Loucy (cell line): ENCODE results near the gene WWOX.

Experiments
- H2AFZ ChIP-seq: fragments of 200-600 bp; sonication (generic); 2 replicates; pipeline ENCODE4 v1.6.0; 2016; ENCODE audit warnings: antibody characterized with exemption, mild to moderate bottlenecking, low read length, moderate library complexity
- H3F3A ChIP-seq: fragments of 200-600 bp; 2 replicates; pipeline ENCODE4 v1.6.0; 2016; ENCODE audit warnings: antibody characterized with exemption, low read depth, mild to moderate bottlenecking
- H3K27me3 ChIP-seq: fragments of 200-600 bp; sonication (generic); 2 replicates; pipeline ENCODE4 v1.6.1; 2014; ENCODE audit warnings: low read length, mild to moderate bottlenecking; ENCODE audit not compliant: insufficient read depth, poor library complexity, severe bottlenecking
- H3K36me3 ChIP-seq: fragments of 200-600 bp; sonication (generic); 2 replicates; pipeline ENCODE4 v1.6.1; 2016; ENCODE audit warnings: low read length; ENCODE audit not compliant: insufficient read depth
- H3K4me1 ChIP-seq: fragments of 200-600 bp; sonication (generic); 2 replicates; pipeline ENCODE4 v1.5.1; 2014; ENCODE audit warnings: low read length, mild to moderate bottlenecking; ENCODE audit not compliant: insufficient read depth, poor library complexity, severe bottlenecking
- H3K4me2 ChIP-seq: fragments of 200-600 bp; sonication (generic); 2 replicates; pipeline ENCODE4 v1.6.0; 2014; ENCODE audit warnings: antibody characterized with exemption, low read length, low read depth, mild to moderate bottlenecking; ENCODE audit not compliant: poor library complexity, severe bottlenecking
- H3K4me3 ChIP-seq: fragments of 200-600 bp; sonication (generic); 2 replicates; pipeline ENCODE4 v1.5.1; 2014; ENCODE audit warnings: low read length, mild to moderate bottlenecking, mixed read lengths; ENCODE audit not compliant: poor library complexity, severe bottlenecking
- H3K79me2 ChIP-seq: fragments of 200-600 bp; sonication (generic); 2 replicates; pipeline ENCODE4 v1.6.1; 2014; ENCODE audit warnings: low read length; ENCODE audit not compliant: insufficient read depth
- H3K9ac ChIP-seq: fragments of 200-600 bp; sonication (generic); 2 replicates; pipeline ENCODE4 v1.6.0; 2014; ENCODE audit warnings: mild to moderate bottlenecking, low read depth, low read length, moderate library complexity; ENCODE audit not compliant: poor library complexity, severe bottlenecking
- H3K9me2 ChIP-seq: fragments of 200-600 bp; sonication (generic); replicated peaks from 2 replicates; pipeline ENCODE4 v1.6.1; 2016; ENCODE audit warnings: low read depth, low read length, mixed read lengths
- H3K9me3 ChIP-seq: fragments of 200-600 bp; sonication (generic); 2 replicates; pipeline ENCODE4 v1.6.1; 2014; ENCODE audit warnings: mild to moderate bottlenecking, antibody characterized with exemption, low read length, low read depth; ENCODE audit not compliant: insufficient read depth
- H4K20me1 ChIP-seq: fragments of 200-600 bp; sonication (generic); 2 replicates; pipeline ENCODE4 v1.6.0; 2014; ENCODE audit warnings: antibody characterized with exemption, low read length, mild to moderate bottlenecking; ENCODE audit not compliant: insufficient read depth, poor library complexity, severe bottlenecking
- EZH2phosphoT487 ChIP-seq: fragments of 200-600 bp; IDR thresholded peaks from 2 replicates; pipeline ENCODE4 v1.6.1; 2018; ENCODE audit warnings: antibody characterized with exemption, mild to moderate bottlenecking, moderate library complexity, borderline replicate concordance
- TF ChIP-seq, protein P1 (sequence below): fragments of 200-600 bp; sonication (generic); conservative IDR thresholded peaks from 2 replicates; pipeline ENCODE4 v1.5.1; 2014; ENCODE audit warnings: mild to moderate bottlenecking, antibody characterized with exemption, low read length

The WWOX gene

DNA sequence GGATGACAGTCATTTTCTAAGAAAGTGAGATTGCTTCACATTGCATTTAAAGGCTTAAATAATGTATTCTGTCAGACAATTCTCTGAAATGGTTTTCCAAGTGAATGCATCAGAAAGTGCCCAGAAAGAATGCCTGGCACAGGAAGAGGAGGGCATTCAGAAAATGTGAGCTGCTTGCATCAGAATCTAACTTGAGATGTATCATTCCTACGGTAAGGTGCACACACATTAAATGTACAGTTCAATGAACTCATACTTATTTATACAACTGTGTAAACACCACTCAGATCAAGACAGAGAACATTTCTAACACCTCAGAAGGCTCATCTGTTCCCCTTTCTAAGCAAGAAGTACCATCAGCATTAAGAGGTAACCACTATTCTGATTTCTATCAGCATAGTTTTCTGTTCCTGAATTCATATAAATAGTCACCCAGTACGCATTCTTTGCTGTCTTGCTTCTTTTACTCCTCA, 863.0 kb downstream of the WWOX start:
- H3K79me2 ChIP-seq, result no peaks in the 10 kb centered on the region
- H3K4me2 ChIP-seq, result no peak overlapping the region
- no peaks in the 10 kb centered on the region for H3K27me3 ChIP-seq
- no peak overlapping the region for H3K4me3 ChIP-seq
- H3K9ac ChIP-seq, result no peak overlapping the region
- H3K9me2 ChIP-seq, result no peaks in the 10 kb centered on the region
- H3K36me3 ChIP-seq, result no peaks in the 10 kb centered on the region
- H3K4me1 ChIP-seq, result no peaks in the 10 kb centered on the region
- H4K20me1 ChIP-seq, result no peaks in the 10 kb centered on the region
- no peaks in the 10 kb centered on the region for H3F3A ChIP-seq
- H2AFZ ChIP-seq, result no peak overlapping the region
- H3K9me3 ChIP-seq, result no peaks in the 10 kb centered on the region
- no peak for TF ChIP-seq EZH2phosphoT487
- TF ChIP-seq, protein P1, sequence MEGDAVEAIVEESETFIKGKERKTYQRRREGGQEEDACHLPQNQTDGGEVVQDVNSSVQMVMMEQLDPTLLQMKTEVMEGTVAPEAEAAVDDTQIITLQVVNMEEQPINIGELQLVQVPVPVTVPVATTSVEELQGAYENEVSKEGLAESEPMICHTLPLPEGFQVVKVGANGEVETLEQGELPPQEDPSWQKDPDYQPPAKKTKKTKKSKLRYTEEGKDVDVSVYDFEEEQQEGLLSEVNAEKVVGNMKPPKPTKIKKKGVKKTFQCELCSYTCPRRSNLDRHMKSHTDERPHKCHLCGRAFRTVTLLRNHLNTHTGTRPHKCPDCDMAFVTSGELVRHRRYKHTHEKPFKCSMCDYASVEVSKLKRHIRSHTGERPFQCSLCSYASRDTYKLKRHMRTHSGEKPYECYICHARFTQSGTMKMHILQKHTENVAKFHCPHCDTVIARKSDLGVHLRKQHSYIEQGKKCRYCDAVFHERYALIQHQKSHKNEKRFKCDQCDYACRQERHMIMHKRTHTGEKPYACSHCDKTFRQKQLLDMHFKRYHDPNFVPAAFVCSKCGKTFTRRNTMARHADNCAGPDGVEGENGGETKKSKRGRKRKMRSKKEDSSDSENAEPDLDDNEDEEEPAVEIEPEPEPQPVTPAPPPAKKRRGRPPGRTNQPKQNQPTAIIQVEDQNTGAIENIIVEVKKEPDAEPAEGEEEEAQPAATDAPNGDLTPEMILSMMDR, result no peak

DNA sequence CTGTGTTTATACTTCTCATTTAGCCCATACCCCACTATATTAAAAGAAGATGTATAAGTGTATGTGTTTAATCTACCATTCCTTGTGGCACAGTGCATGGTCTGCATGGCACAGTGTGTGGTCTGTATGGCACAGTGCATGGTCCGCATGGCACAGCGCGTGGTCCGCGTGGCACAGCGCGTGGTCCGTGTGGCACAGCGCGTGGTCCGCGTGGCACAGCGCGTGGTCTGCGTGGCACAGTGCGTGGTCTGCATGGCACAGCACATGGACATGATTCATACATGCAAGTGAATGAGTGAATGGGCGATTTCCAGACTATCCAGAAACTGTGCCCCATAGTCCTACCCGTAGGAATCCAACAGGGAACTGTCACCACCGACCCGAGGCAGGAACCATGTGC, 868.5 kb downstream of the WWOX start:
- no peak overlapping the region for H3K4me2 ChIP-seq
- H2AFZ ChIP-seq, result no peak overlapping the region
- no peaks in the 10 kb centered on the region for H3K79me2 ChIP-seq
- no peaks in the 10 kb centered on the region for H3K36me3 ChIP-seq
- H3F3A ChIP-seq, result no peaks in the 10 kb centered on the region
- no peaks in the 10 kb centered on the region for H3K9me3 ChIP-seq
- H3K9me2 ChIP-seq, result no peaks in the 10 kb centered on the region
- peaks cover 3% of the 10 kb centered on the region for H3K4me1 ChIP-seq
- H4K20me1 ChIP-seq, result no peaks in the 10 kb centered on the region
- H3K27me3 ChIP-seq, result no peaks in the 10 kb centered on the region
- H3K9ac ChIP-seq, result no peak overlapping the region
- H3K4me3 ChIP-seq, result no peak overlapping the region
- TF ChIP-seq, protein P1, result no peak

DNA sequence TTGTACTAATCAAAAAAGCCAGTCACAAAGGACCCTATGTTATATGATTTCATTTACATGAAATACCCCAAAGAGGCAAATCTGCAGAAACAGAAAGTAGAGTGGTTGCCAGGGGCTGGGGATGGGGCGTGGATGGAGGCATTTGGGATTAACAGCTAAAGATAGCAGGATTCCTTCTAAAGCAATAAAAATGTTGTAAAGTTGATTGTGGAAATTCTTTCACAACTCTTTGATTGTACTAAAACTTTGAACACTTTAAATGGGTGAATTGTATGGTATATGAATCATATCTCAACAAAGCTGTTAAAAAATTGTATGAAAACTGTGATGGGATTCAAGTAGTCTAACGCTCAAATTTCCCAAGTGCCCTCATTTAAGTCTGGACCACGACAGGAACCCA, 870.3 kb downstream of the WWOX start:
- TF ChIP-seq EZH2phosphoT487, result no peak
- TF ChIP-seq, protein P1, result no peak
- Histone ChIP-seq H3K27me3 (no peaks in the 10 kb centered on the region), H3K36me3 (no peaks in the 10 kb centered on the region), H2AFZ (no peak overlapping the region), H3K9me3 (no peaks in the 10 kb centered on the region), H3K9me2 (no peaks in the 10 kb centered on the region), H4K20me1 (no peaks in the 10 kb centered on the region), H3K9ac (no peak overlapping the region), H3K4me3 (no peak overlapping the region), H3K4me2 (no peak overlapping the region), H3K79me2 (no peaks in the 10 kb centered on the region), H3K4me1 (peaks cover 3% of the 10 kb centered on the region), H3F3A (no peaks in the 10 kb centered on the region)
